HCT116 (cell line): ENCODE results near the gene KRTAP10-11.

ENCODE experiments used
- CEBPB ChIP-seq: IDR thresholded peaks from 2 replicates; pipeline ENCODE4 v1.6.1; 2012; ENCODE audit warnings: low read depth
- EZH2 ChIP-seq: fragments of 200-600 bp; sonication (generic); IDR thresholded peaks from 2 replicates; pipeline ENCODE4 v1.6.1; 2017; ENCODE audit warnings: antibody characterized with exemption, mixed run types
- POLR2A ChIP-seq: IDR thresholded peaks from 2 replicates; pipeline ENCODE4 v1.7.0; 2011; ENCODE audit warnings: borderline replicate concordance; ENCODE audit not compliant: insufficient read depth, insufficient read length; ENCODE audit errors: extremely low read depth
- POLR2AphosphoS5 ChIP-seq: IDR thresholded peaks from 2 replicates; pipeline ENCODE4 v1.6.1; 2011; ENCODE audit warnings: mild to moderate bottlenecking, low read depth, low read length, moderate library complexity
- TCF7L2 ChIP-seq: IDR thresholded peaks from 2 replicates; pipeline ENCODE4 v1.7.0; 2011; ENCODE audit warnings: borderline replicate concordance, inconsistent platforms; ENCODE audit not compliant: insufficient read depth, insufficient read length; ENCODE audit errors: extremely low read depth
- YY1 ChIP-seq: IDR thresholded peaks from 2 replicates; pipeline ENCODE4 v1.6.1; 2011; ENCODE audit warnings: low read length, low read depth, moderate library complexity, mild to moderate bottlenecking; ENCODE audit not compliant: insufficient replicate concordance; ENCODE audit errors: extremely low read depth
- TF ChIP-seq, protein P1 (sequence below), 3 experiments: fragments of 200-600 bp in 1 of 3; sonication (generic) in 1 of 3; IDR thresholded peaks in 2 of 3; conservative IDR thresholded peaks in 1 of 3; 2 replicates each; pipeline ENCODE4 v1.5.1; 2012 to 2017; ENCODE audit warnings: low read depth in 2 of 3, low read length in 2 of 3, antibody characterized with exemption in 1 of 3, borderline replicate concordance in 1 of 3, control low read depth in 1 of 3, mild to moderate bottlenecking in 1 of 3, mixed read lengths in 1 of 3, mixed run types in 1 of 3, moderate library complexity in 1 of 3; ENCODE audit not compliant: insufficient read depth in 1 of 3
- TF ChIP-seq, protein P2 (sequence below): IDR thresholded peaks from 2 replicates; pipeline ENCODE4 v1.6.1; 2012
- TF ChIP-seq, protein P3 (sequence below): IDR thresholded peaks from 2 replicates; pipeline ENCODE4 v1.6.1; 2012; ENCODE audit warnings: low read depth
- TF ChIP-seq, protein P4 (sequence below): IDR thresholded peaks from 2 replicates; pipeline ENCODE4 v1.6.1; 2011; ENCODE audit warnings: mild to moderate bottlenecking, low read length, moderate library complexity; ENCODE audit not compliant: insufficient replicate concordance; ENCODE audit errors: extremely low read depth

DNA sequence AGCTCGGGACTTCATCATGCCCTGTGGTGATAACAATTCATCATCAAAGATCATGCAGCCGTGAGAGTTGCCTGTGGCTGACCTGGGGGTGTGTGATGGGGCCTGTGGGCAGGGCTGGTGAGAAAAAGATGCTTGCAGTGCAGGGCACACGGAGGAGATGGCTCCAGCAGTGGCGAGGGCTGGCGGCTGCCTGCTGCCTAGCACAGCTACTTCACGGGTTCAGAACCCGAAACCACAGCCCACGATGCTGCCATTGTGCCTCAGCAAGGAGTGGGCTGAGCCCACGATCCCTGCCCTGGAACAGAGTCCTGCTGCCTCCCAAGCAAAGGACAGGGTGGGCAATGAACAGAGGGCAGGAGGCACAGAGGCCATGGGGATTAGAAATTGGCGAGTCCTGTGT lies 20.0 kb upstream of the KRTAP10-11 start:
- TF ChIP-seq POLR2A (no peak), YY1 (no peak), CEBPB (no peak), EZH2 (no peak), TCF7L2 (no peak), POLR2AphosphoS5 (no peak)
- TF ChIP-seq, protein P1, sequence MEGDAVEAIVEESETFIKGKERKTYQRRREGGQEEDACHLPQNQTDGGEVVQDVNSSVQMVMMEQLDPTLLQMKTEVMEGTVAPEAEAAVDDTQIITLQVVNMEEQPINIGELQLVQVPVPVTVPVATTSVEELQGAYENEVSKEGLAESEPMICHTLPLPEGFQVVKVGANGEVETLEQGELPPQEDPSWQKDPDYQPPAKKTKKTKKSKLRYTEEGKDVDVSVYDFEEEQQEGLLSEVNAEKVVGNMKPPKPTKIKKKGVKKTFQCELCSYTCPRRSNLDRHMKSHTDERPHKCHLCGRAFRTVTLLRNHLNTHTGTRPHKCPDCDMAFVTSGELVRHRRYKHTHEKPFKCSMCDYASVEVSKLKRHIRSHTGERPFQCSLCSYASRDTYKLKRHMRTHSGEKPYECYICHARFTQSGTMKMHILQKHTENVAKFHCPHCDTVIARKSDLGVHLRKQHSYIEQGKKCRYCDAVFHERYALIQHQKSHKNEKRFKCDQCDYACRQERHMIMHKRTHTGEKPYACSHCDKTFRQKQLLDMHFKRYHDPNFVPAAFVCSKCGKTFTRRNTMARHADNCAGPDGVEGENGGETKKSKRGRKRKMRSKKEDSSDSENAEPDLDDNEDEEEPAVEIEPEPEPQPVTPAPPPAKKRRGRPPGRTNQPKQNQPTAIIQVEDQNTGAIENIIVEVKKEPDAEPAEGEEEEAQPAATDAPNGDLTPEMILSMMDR (IDR thresholded peaks at IDR 0.05 in 2 of 3, conservative IDR thresholded peaks at IDR 0.05 in 1 of 3; ENCODE audit: borderline replicate concordance in 1 of 3, insufficient read depth in 1 of 3, low read depth in 2 of 3, low read length in 2 of 3) = no peak
- TF ChIP-seq, protein P2, sequence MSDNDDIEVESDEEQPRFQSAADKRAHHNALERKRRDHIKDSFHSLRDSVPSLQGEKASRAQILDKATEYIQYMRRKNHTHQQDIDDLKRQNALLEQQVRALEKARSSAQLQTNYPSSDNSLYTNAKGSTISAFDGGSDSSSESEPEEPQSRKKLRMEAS = no peak
- TF ChIP-seq, protein P3, sequence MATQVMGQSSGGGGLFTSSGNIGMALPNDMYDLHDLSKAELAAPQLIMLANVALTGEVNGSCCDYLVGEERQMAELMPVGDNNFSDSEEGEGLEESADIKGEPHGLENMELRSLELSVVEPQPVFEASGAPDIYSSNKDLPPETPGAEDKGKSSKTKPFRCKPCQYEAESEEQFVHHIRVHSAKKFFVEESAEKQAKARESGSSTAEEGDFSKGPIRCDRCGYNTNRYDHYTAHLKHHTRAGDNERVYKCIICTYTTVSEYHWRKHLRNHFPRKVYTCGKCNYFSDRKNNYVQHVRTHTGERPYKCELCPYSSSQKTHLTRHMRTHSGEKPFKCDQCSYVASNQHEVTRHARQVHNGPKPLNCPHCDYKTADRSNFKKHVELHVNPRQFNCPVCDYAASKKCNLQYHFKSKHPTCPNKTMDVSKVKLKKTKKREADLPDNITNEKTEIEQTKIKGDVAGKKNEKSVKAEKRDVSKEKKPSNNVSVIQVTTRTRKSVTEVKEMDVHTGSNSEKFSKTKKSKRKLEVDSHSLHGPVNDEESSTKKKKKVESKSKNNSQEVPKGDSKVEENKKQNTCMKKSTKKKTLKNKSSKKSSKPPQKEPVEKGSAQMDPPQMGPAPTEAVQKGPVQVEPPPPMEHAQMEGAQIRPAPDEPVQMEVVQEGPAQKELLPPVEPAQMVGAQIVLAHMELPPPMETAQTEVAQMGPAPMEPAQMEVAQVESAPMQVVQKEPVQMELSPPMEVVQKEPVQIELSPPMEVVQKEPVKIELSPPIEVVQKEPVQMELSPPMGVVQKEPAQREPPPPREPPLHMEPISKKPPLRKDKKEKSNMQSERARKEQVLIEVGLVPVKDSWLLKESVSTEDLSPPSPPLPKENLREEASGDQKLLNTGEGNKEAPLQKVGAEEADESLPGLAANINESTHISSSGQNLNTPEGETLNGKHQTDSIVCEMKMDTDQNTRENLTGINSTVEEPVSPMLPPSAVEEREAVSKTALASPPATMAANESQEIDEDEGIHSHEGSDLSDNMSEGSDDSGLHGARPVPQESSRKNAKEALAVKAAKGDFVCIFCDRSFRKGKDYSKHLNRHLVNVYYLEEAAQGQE = no peak
- TF ChIP-seq, protein P4, sequence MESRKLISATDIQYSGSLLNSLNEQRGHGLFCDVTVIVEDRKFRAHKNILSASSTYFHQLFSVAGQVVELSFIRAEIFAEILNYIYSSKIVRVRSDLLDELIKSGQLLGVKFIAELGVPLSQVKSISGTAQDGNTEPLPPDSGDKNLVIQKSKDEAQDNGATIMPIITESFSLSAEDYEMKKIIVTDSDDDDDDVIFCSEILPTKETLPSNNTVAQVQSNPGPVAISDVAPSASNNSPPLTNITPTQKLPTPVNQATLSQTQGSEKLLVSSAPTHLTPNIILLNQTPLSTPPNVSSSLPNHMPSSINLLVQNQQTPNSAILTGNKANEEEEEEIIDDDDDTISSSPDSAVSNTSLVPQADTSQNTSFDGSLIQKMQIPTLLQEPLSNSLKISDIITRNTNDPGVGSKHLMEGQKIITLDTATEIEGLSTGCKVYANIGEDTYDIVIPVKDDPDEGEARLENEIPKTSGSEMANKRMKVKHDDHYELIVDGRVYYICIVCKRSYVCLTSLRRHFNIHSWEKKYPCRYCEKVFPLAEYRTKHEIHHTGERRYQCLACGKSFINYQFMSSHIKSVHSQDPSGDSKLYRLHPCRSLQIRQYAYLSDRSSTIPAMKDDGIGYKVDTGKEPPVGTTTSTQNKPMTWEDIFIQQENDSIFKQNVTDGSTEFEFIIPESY = no peak
